Ascending aorta (tissue), 2 donors: ENCODE data around the gene ZFYVE28. TPM values are rescaled to one million over a fixed set of nuclear protein-coding genes. Genes with fewer than 3 reads are reported as not detected.
A peak's percentile ranks its signal among the peaks of the same experiment; 100 is the strongest.

Experiments
- DNase-seq, 2 donors: peaks; one replicate each; pipeline ENCODE4 v3.0.0-alpha.2; 2019; ENCODE audit warnings: low spot score in 2 of 2
- H3K27ac ChIP-seq, 2 donors: fragments of 200-600 bp; sonication (generic); one replicate each; pipeline ENCODE4 v1.5.1; 2016 to 2017; ENCODE audit warnings: mild to moderate bottlenecking in 1 of 2
- H3K27me3 ChIP-seq: fragments of 200-600 bp; sonication (generic); one replicate; pipeline ENCODE4 v1.5.1; 2017
- H3K36me3 ChIP-seq, 2 donors: fragments of 200-600 bp; sonication (generic); one replicate each; pipeline ENCODE4 v1.5.1; 2016
- H3K4me1 ChIP-seq, 2 donors: fragments of 200-600 bp; sonication (generic); one replicate each; pipeline ENCODE4 v1.5.1; 2016 to 2017; ENCODE audit warnings: mild to moderate bottlenecking in 1 of 2
- H3K4me3 ChIP-seq, 2 donors: fragments of 200-600 bp; sonication (generic); one replicate each; pipeline ENCODE4 v1.5.1; 2016 to 2017; ENCODE audit warnings: mild to moderate bottlenecking in 1 of 2
- H3K9me3 ChIP-seq, 2 donors: fragments of 200-600 bp; sonication (generic); one replicate each; pipeline ENCODE4 v1.5.1; 2016
- CTCF ChIP-seq, 3 experiments: fragments of 200-600 bp in 2 of 3; fragments of 450-650 bp in 1 of 3; sonication (generic) in 2 of 3; IDR thresholded peaks; one replicate each; pipeline ENCODE4 v1.5.1; 2016 to 2019; ENCODE audit warnings: antibody characterized with exemption in 3 of 3, mild to moderate bottlenecking in 1 of 3, moderate library complexity in 1 of 3
- intact Hi-C: fragments of 100-400 bp; cut with DNase I; formaldehyde crosslinking; loops from one replicate; pipeline ENCODE4 v1.15.1; 2023
- total RNA-seq: library from RNA; depleted of rRNA; stranded (reverse); fragments of >200 nt; gene quantifications from one replicate; pipeline ENCODE4 v1.1.0, GENCODE V29; 2016

The ZFYVE28 gene
- total RNA-seq, 1 donor from 2014 or later: 12.3 TPM

GRCh38 chr4:2290974-2291704 is 127.3 kb downstream of the ZFYVE28 start:
- peak in 1 of 2 donors; percentile 64 for DNase-seq
- Histone ChIP-seq H3K4me1 (no peaks in the 10 kb centered on the region), H3K9me3 (no peaks in the 10 kb centered on the region), H3K27ac (no peak overlapping the region), H3K36me3 (no peaks in the 10 kb centered on the region), H3K4me3 (no peak overlapping the region), H3K27me3 (no peaks in the 10 kb centered on the region)
- no peak for TF ChIP-seq CTCF (IDR thresholded peaks at IDR 0.05)
- intact Hi-C loops: no loop called here

- Histone ChIP-seq H3K27ac (no peak overlapping the region), H3K4me1 (no peaks in the 10 kb centered on the region), H3K36me3 (no peaks in the 10 kb centered on the region), H3K9me3 (no peaks in the 10 kb centered on the region), H3K4me3 (no peak overlapping the region), H3K27me3 (no peaks in the 10 kb centered on the region)
- intact Hi-C loops: no loop called here
- TF ChIP-seq CTCF (IDR thresholded peaks at IDR 0.05): no peak
- DNase-seq: peak in 1 of 2 donors; percentile 51
Observed at GRCh38 chr4:2290488-2290887, 128.0 kb downstream of the ZFYVE28 start.

- no peak overlapping the region for H3K27ac ChIP-seq
- peak in 1 of 2 donors; percentile 46 for DNase-seq
- no peak for TF ChIP-seq CTCF (IDR thresholded peaks at IDR 0.05)
- H3K4me1 ChIP-seq: no peaks in the 10 kb centered on the region
- H3K27me3 ChIP-seq: no peaks in the 10 kb centered on the region
- H3K9me3 ChIP-seq: no peaks in the 10 kb centered on the region
- intact Hi-C loops: no loop called here
- no peak overlapping the region for H3K4me3 ChIP-seq
- no peaks in the 10 kb centered on the region for H3K36me3 ChIP-seq
Observed at GRCh38 chr4:2289955-2290333, 128.5 kb downstream of the ZFYVE28 start.

GRCh38 chr4:2289311-2289954 is 129.0 kb downstream of the ZFYVE28 start:
- Histone ChIP-seq H3K4me1 (no peaks in the 10 kb centered on the region), H3K27ac (no peak overlapping the region), H3K36me3 (no peaks in the 10 kb centered on the region), H3K27me3 (no peaks in the 10 kb centered on the region), H3K4me3 (no peak overlapping the region), H3K9me3 (no peaks in the 10 kb centered on the region)
- no peak for TF ChIP-seq CTCF (IDR thresholded peaks at IDR 0.05)
- intact Hi-C loops: no loop called here
- peak in 1 of 2 donors; percentile 45 for DNase-seq

GRCh38 chr4:2288051-2288541 is 130.3 kb downstream of the ZFYVE28 start:
- H3K4me3 ChIP-seq: no peak overlapping the region
- intact Hi-C loops: no loop called here

More at GRCh38 chr4:2288051-2288541, 130.3 kb downstream of the ZFYVE28 start:
- Histone ChIP-seq H3K27ac (no peak overlapping the region), H3K9me3 (no peaks in the 10 kb centered on the region), H3K36me3 (no peaks in the 10 kb centered on the region), H3K27me3 (no peaks in the 10 kb centered on the region), H3K4me1 (no peaks in the 10 kb centered on the region)
- no peak for TF ChIP-seq CTCF (IDR thresholded peaks at IDR 0.05)
- peak in 1 of 2 donors; percentile 49 for DNase-seq
